NT2/D1 (cell line): ENCODE measurements around the gene SVBP.
A peak's percentile ranks its signal among the peaks of the same experiment; 100 is the strongest.
"Not testable (repeated sequence)": the region's sequence is repeated elsewhere in the genome, so short reads cannot be mapped to it uniquely, and the experiment has no call there.

Experiments
- DNase-seq: peaks from one replicate; pipeline ENCODE4 v3.0.0-alpha.2; 2011; ENCODE audit warnings: low read depth, low spot score
- H3K27me3 ChIP-seq: 2 replicates; pipeline ENCODE4 v1.6.0; 2011; ENCODE audit warnings: mild to moderate bottlenecking; ENCODE audit not compliant: insufficient read length, insufficient read depth
- H3K36me3 ChIP-seq: 2 replicates; pipeline ENCODE4 v1.6.1; 2011; ENCODE audit warnings: mild to moderate bottlenecking, low read length, mixed read lengths; ENCODE audit not compliant: insufficient read depth, insufficient read length
- H3K4me1 ChIP-seq: 2 replicates; pipeline ENCODE4 v1.5.1; 2011; ENCODE audit not compliant: insufficient read depth, insufficient read length
- H3K4me3 ChIP-seq: 2 replicates; pipeline ENCODE4 v1.5.1; 2011; ENCODE audit warnings: low read depth; ENCODE audit not compliant: insufficient read length
- H3K9ac ChIP-seq: 2 replicates; pipeline ENCODE4 v1.6.0; 2011; ENCODE audit warnings: low read depth; ENCODE audit not compliant: insufficient read length
- H3K9me3 ChIP-seq: 2 replicates; pipeline ENCODE4 v1.5.1; 2011; ENCODE audit warnings: mild to moderate bottlenecking, low read length; ENCODE audit not compliant: insufficient read depth
- SUZ12 ChIP-seq: IDR thresholded peaks from 2 replicates; pipeline ENCODE4 v1.6.1; 2011; ENCODE audit not compliant: insufficient read length, insufficient read depth; ENCODE audit errors: extremely low read depth
- YY1 ChIP-seq: IDR thresholded peaks from 2 replicates; pipeline ENCODE4 v1.6.1; 2011; ENCODE audit not compliant: insufficient read length, insufficient read depth
- ZNF274 ChIP-seq: IDR thresholded peaks from 2 replicates; pipeline ENCODE4 v1.6.1; 2011; ENCODE audit warnings: mild to moderate bottlenecking, low read depth, low read length

SVBP gene, protein sequence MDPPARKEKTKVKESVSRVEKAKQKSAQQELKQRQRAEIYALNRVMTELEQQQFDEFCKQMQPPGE

DNA sequence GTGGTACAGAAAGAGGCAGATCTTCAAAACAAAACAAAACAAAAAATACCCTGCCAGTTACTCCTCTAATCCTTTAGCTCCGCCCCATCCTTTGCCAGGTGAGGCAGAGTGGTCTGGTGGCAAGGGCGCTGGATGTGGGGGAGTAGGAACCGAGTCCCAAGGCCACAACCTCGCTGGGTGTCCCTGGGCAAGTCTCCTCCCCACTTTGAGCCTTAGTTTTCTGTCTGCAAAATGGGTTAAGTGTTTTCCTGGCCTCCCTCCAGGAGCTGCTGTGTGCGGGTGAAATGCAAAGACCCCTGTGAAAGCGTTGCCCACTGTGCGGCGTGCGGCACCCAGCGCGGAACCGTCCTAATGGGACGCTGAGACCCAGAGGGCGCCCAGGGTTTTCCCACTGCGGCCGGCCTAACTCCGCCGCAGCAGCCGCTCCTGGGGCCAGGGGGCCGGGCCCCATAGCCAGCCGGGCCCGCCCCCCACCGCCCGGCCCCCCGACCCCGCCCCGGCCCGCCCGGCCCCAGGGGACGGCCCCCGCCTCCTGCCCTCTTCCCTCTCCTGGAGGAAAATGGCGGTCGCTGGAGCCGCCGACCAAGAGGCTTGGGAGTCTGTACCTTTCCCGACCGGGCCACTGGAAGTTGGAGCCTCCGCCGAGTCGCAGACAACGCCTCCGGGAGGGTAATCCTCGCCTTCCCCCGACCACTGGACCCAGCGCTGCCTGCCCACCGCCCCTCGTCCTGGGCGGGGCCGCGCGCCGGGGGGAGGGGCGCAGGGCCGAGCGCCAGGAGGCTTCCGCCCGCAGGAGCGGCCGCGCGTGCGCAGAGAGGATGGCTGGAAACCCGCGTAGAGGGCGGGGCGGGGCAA lies at the start of gene SVBP, which contains the start of gene ERMAP:
TSS of gene SVBP (minus strand) at position 813 of the 855 bp plus-strand sequence. CDS start 853 bp downstream, outside the sequence.
TSS of gene ERMAP (plus strand) at position 538 of the 855 bp plus-strand sequence. CDS start 13,327 bp downstream, outside the sequence.
- H3K27me3 ChIP-seq = no peaks in the 10 kb centered on the region
- H3K4me3 ChIP-seq = peak within 1 kb of the TSS; percentile 80
- H3K9me3 ChIP-seq = peaks cover 9% of the 10 kb centered on the region
- peak; percentile 89 for DNase-seq
- TF ChIP-seq SUZ12 = no peak
- TF ChIP-seq YY1 = no peak
- TF ChIP-seq ZNF274 = no peak
- H3K4me1 ChIP-seq = peaks cover 2% of the 10 kb centered on the region
- H3K9ac ChIP-seq = peak within 1 kb of the TSS; percentile 89
- peaks cover 12% of the 10 kb centered on the region for H3K36me3 ChIP-seq

DNA sequence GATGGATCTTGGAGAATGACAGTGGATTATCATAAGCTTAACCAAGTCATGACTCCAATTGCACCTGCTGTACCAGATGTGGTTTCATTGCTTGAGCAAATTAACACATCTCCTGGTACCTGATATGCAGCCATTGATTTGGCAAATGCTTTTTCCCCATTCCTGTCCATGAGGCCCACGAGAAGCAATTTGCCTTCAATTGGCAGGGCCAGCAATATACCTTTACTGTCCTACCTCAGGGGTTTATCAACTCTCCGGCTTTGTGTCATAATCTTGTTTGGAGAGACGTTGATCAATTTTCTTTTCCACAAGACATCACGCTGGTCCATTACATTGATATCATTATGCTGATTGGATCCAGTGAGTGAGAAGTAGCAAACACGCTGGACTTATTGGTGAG lies 49.4 kb upstream of the SVBP start:
- TF ChIP-seq ZNF274 (no peak), SUZ12 (no peak), YY1 (no peak)
- Histone ChIP-seq H3K9ac (no peak overlapping the region), H3K9me3 (no peaks in the 10 kb centered on the region; the same call in 1 of the 2 replicates), H3K4me3 (no peak overlapping the region), H3K36me3 (no peaks in the 10 kb centered on the region), H3K4me1 (no peaks in the 10 kb centered on the region), H3K27me3 (no peaks in the 10 kb centered on the region)
- no peak for DNase-seq

DNA sequence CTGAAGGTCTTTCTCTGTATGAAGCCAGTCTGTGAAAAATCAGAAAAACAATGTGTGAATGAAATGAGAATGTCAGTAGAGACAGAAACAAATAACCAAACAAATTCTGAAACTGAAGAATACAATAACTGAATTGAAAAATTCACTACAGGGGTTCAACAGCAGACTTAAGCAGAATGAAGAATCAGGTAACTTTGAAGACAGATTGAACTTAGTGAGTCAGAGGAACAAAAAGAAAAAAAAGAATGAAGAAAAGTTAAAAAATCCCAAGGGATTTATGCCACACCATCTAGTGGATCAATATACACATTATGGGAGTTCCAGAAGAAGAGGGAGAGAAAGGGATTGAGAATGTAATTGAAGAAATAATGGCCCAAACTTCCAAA lies 43.8 kb upstream of the SVBP start:
- H3K36me3 ChIP-seq = no peaks in the 10 kb centered on the region
- no peak for DNase-seq
- H3K4me1 ChIP-seq = no peaks in the 10 kb centered on the region
- no peaks in the 10 kb centered on the region for H3K27me3 ChIP-seq
- TF ChIP-seq ZNF274 = no peak
- TF ChIP-seq SUZ12 = no peak
- TF ChIP-seq YY1 = no peak
- no peak overlapping the region for H3K9ac ChIP-seq
- H3K4me3 ChIP-seq = no peak overlapping the region
- H3K9me3 ChIP-seq = peaks cover 30% of the 10 kb centered on the region

DNA sequence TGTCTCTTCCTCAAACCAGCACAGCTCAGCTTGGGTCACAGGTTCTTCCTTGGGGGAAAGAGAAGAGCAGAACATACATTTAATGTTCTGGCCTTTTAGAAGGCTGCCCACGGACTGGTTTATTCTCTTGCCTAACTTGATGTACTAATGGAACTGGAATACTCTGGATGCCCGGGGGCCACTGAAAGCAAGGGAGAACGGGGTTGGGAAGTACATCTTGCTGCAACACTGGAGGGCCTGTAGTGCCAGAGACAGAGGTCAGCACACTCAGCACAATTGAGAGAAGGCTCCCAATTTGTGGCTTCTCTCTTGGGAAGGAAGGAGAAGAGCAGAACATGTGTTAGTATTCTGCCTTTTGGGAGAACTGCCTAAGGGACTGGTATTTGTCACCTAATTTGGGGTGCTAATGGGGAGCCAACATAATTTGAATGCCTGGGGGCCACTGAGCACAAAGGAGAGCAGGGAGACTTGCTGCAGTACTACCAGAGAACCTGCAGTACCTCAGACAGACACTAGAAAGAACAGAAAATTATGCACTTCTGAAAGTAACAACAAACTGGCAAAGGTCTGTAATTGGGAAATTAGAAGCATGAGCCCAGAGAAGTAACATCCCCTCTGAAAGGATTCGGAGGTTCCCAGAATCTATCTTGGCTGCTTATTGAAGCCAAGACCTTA lies 43.3 kb upstream of the SVBP start:
- no peak for TF ChIP-seq SUZ12
- TF ChIP-seq ZNF274 = no peak
- no peak for TF ChIP-seq YY1
- Histone ChIP-seq H3K9me3 (peaks cover 30% of the 10 kb centered on the region), H3K4me1 (no peaks in the 10 kb centered on the region), H3K36me3 (no peaks in the 10 kb centered on the region), H3K4me3 (no peak overlapping the region), H3K9ac (no peak overlapping the region), H3K27me3 (no peaks in the 10 kb centered on the region)
- DNase-seq = no peak

DNA sequence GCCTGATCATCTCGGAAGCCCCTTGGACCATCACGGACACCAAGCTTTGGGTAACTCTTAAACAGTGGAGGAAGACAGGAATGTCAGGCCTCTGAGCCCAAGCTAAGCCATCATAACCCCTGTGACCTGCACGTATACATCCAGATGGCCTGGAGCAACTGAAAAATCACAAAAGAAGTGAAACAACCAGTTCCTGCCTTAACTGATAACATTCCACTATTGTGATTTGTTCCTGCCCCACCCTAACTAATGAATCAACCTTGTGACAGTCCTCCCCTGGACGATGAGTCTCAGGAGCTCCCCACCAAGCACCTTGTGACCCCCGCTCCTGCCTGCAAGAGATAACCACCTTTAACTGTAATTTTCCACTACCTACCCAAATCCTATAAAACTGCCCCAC lies 42.2 kb upstream of the SVBP start:
- H3K9me3 ChIP-seq = peaks cover 30% of the 10 kb centered on the region
- not testable (repeated sequence) for H3K27me3 ChIP-seq, H3K36me3 ChIP-seq, DNase-seq, H3K4me3 ChIP-seq, H3K9ac ChIP-seq, H3K4me1 ChIP-seq

DNA sequence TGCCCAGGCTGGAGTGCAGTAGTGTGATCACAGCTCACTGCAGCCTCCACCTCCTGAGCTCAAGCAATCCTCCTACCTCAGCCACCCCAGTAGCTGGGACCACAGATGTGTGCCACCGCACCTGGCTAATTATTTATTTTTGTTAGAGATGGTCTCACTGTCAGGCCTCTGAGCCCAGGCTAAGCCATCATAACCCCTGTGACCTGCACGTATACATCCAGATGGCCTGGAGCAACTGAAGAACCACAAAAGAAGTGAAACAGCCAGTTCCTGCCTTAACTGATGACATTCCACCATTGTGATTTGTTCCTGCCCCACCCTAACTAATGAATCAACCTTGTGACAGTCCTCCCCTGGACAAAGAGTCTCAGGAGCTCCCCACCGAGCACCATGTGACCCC lies 39.4 kb upstream of the SVBP start:
- not testable (repeated sequence) for H3K9ac ChIP-seq, DNase-seq, H3K4me3 ChIP-seq, H3K4me1 ChIP-seq, H3K27me3 ChIP-seq
- Histone ChIP-seq H3K9me3 (peaks cover 32% of the 10 kb centered on the region), H3K36me3 (peaks cover 20% of the 10 kb centered on the region)

DNA sequence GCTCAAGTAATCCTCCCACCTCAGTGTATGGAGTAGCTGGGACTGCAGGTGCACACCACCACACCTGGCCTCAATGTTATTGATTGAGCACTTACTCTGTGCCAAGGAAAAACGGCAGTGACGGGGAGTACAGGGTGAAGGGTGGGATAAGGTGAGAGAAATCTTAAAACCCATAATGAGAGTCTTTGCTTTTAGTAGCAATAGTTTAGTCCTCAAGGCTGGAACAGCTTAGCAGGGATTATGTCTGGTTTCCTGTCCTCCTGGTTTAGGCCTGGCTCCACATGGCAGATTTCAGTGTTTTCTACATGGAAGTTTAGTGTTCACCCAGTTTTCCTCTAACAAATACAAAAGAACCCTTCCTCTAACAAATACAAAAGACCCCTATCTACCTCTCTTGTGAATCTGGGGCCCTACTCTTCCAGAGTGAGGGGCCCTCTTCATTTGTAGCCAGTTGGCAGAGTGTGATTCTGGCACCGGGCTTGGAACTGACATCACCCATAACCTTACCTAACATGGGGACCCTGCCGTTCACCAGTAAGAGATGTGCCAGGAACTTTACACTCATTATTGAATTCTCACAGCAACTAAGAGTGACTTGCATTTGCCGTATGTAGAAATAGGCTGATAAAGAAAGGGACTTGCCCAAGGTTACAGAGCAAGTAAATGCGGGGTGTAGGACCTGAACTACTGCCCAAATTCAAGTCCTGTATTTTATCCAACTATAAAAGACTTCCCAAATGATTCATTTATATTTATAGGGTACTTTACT lies 36.1 kb upstream of the SVBP start:
- Histone ChIP-seq H3K27me3 (no peaks in the 10 kb centered on the region), H3K9me3 (peaks cover 23% of the 10 kb centered on the region; the same call in 1 of the 2 replicates), H3K36me3 (peaks cover 45% of the 10 kb centered on the region), H3K4me3 (no peak overlapping the region), H3K4me1 (peaks cover 2% of the 10 kb centered on the region), H3K9ac (no peak overlapping the region)
- TF ChIP-seq SUZ12 (no peak), ZNF274 (no peak), YY1 (no peak)
- DNase-seq = no peak
